ENCODE measurements around the gene PTPRN2. TPM values are rescaled to one million over a fixed set of nuclear protein-coding genes. Genes with fewer than 3 reads are reported as not detected.
A peak's percentile ranks its signal among the peaks of the same experiment; 100 is the strongest.

The PTPRN2 gene
- total RNA-seq, 1 experiment from 2014 or later = 0.16 TPM

GRCh38 chr7:158585721-158586498 lies 1.7 kb downstream of the PTPRN2 start:
- in situ Hi-C loops (cut with HindIII; ENCODE audit: low pct_unique_long_range_greater_than_20kb, low sequenced_read_pairs) = no loop called here
- DNase-seq (ENCODE audit: low read depth, low spot score) = no peak

GRCh38 chr7:158584407-158584806 lies 3.2 kb downstream of the PTPRN2 start:
- in situ Hi-C loops (cut with HindIII; ENCODE audit: low pct_unique_long_range_greater_than_20kb, low sequenced_read_pairs) = no loop called here
- no peak for DNase-seq (ENCODE audit: low read depth, low spot score)

- in situ Hi-C loops (cut with HindIII; ENCODE audit: low pct_unique_long_range_greater_than_20kb, low sequenced_read_pairs) = no loop called here
These were observed 3.8 kb downstream of the PTPRN2 start for GRCh38 chr7:158583810-158584209.

GRCh38 chr7:158583143-158583542 lies 4.5 kb downstream of the PTPRN2 start:
- in situ Hi-C loops (cut with HindIII; ENCODE audit: low pct_unique_long_range_greater_than_20kb, low sequenced_read_pairs) = no loop called here

More at GRCh38 chr7:158583810-158584209, 3.8 kb downstream of the PTPRN2 start:
- no peak for DNase-seq (ENCODE audit: low read depth, low spot score)

GRCh38 chr7:158582089-158582456 lies 5.5 kb downstream of the PTPRN2 start:
- in situ Hi-C loops (cut with HindIII; ENCODE audit: low pct_unique_long_range_greater_than_20kb, low sequenced_read_pairs) = no loop called here
- DNase-seq (ENCODE audit: low read depth, low spot score) = no peak

More at GRCh38 chr7:158583143-158583542, 4.5 kb downstream of the PTPRN2 start:
- DNase-seq (ENCODE audit: low read depth, low spot score) = no peak

GRCh38 chr7:158581440-158582088 lies 6.1 kb downstream of the PTPRN2 start:
- in situ Hi-C loops (cut with HindIII; ENCODE audit: low pct_unique_long_range_greater_than_20kb, low sequenced_read_pairs) = no loop called here
- no peak for DNase-seq (ENCODE audit: low read depth, low spot score)

GRCh38 chr7:158579662-158580646 lies 7.7 kb downstream of the PTPRN2 start:
- DNase-seq (ENCODE audit: low read depth, low spot score) = peak; percentile 38
- in situ Hi-C loops (cut with HindIII; ENCODE audit: low pct_unique_long_range_greater_than_20kb, low sequenced_read_pairs) = no loop called here

GRCh38 chr7:158576050-158576762 lies 11.4 kb downstream of the PTPRN2 start:
- in situ Hi-C loops (cut with HindIII; ENCODE audit: low pct_unique_long_range_greater_than_20kb, low sequenced_read_pairs) = no loop called here

GRCh38 chr7:158574308-158575036 lies 13.2 kb downstream of the PTPRN2 start:
- DNase-seq (ENCODE audit: low read depth, low spot score) = peak; percentile 20
- in situ Hi-C loops (cut with HindIII; ENCODE audit: low pct_unique_long_range_greater_than_20kb, low sequenced_read_pairs) = no loop called here

More at GRCh38 chr7:158576050-158576762, 11.4 kb downstream of the PTPRN2 start:
- DNase-seq (ENCODE audit: low read depth, low spot score) = no peak

- in situ Hi-C loops (cut with HindIII; ENCODE audit: low pct_unique_long_range_greater_than_20kb, low sequenced_read_pairs) = no loop called here
- DNase-seq (ENCODE audit: low read depth, low spot score) = no peak
These were observed 14.3 kb downstream of the PTPRN2 start for GRCh38 chr7:158573310-158573709.

- DNase-seq (ENCODE audit: low read depth, low spot score) = peak; percentile 78
- in situ Hi-C loops (cut with HindIII; ENCODE audit: low pct_unique_long_range_greater_than_20kb, low sequenced_read_pairs) = no loop called here
These were observed 15.4 kb downstream of the PTPRN2 start for GRCh38 chr7:158572000-158572828.

- in situ Hi-C loops (cut with HindIII; ENCODE audit: low pct_unique_long_range_greater_than_20kb, low sequenced_read_pairs) = no loop called here
- DNase-seq (ENCODE audit: low read depth, low spot score) = no peak
These were observed 17.0 kb downstream of the PTPRN2 start for GRCh38 chr7:158570449-158571170.

GRCh38 chr7:158569858-158570323 lies 17.7 kb downstream of the PTPRN2 start:
- in situ Hi-C loops (cut with HindIII; ENCODE audit: low pct_unique_long_range_greater_than_20kb, low sequenced_read_pairs) = no loop called here
- no peak for DNase-seq (ENCODE audit: low read depth, low spot score)

GRCh38 chr7:158568974-158569857 lies 18.4 kb downstream of the PTPRN2 start:
- no peak for DNase-seq (ENCODE audit: low read depth, low spot score)
- in situ Hi-C loops (cut with HindIII; ENCODE audit: low pct_unique_long_range_greater_than_20kb, low sequenced_read_pairs) = no loop called here

All from SK-MEL-5 (cell line).